HG02763 (cell line): ENCODE results near the gene NKAIN2.
"Not testable (repeated sequence)": the region's sequence is repeated elsewhere in the genome, so short reads cannot be mapped to it uniquely, and the experiment has no call there.

Experiments
- ATAC-seq: cut with Tn5 transposase; IDR thresholded peaks from one replicate; pipeline ENCODE4 v1.9.1; 2021; ENCODE audit warnings: mild to moderate bottlenecking, moderate library complexity; ENCODE audit not compliant: unreplicated experiment

The NKAIN2 gene

GRCh38 chr6:123956492-123957139, 153.0 kb downstream of the NKAIN2 start:
- no peak for ATAC-seq

DNA sequence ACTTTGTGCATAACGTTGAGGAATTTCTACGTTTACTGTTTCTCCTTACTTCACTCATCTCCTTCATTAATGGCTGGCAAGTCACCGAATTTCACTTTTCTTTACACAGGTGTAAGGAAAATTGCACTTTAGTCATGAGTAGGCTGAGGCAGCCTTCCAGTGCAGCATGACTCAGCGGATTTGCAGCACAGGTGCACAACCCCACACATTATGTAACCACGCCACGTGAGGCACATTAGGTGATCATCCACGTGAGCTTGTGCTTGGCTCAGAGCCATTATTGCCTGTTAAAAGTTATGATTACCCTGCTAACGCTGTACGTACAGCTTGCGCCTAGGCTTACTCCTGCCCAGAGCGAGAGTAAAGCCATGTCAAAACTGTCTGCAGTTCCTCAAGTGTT, 158.8 kb downstream of the NKAIN2 start:
- ATAC-seq, result no peak

- no peak for ATAC-seq
These were observed 162.2 kb downstream of the NKAIN2 start for GRCh38 chr6:123965894-123966293.

- no peak for ATAC-seq
These were observed 163.0 kb downstream of the NKAIN2 start for GRCh38 chr6:123966618-123967017.

GRCh38 chr6:123967905-123968304, 164.2 kb downstream of the NKAIN2 start:
- ATAC-seq, result no peak

DNA sequence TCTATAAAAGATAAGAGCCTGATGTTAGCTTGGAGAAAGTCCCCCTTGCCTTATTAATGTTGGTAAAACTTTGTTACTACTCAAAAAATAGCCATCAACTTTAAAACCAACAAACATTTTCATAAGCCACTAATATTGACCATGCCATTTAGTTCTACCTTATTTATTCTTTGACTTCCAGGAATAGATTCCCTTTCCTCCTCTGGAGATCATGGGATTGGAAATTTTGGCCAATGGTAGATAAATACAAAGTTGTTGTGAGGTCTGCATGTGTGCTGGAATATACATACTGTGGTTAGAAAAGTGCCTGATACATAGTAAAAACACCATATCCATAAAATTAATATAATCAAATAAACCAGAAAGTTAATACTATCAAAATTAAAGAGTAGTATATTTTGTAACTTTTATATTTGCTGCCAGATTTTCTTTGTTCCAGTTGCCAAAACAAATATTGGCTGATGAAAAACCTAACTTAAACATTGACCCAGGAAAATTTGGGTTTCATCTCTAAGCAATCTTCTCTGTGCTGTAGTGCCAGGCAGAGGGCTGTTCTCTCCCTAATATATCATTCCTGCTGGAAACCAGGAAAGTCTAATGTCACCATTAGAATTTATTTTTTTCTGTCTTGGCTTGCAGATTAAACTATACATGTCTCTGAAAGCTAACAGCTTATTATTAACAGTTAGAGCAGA, 169.1 kb downstream of the NKAIN2 start:
- no peak for ATAC-seq

DNA sequence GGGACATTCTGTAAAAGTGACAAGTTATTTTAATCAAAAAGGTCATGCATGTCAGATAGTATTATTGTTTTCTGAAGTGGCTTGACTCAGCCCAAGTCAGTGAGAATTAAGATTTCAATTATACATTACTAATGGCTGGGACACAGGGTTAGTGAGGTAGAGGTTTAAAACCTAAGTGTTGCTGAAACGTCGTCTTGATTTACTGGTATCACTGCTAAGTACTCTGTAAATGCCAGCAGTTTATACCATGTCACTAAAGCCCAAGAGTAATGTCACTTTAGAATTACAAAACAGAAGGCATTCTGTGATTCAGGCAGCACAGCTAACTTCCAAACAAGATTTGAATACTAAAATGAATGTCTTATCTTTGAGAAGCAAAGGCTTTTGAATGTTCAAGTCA, 176.6 kb downstream of the NKAIN2 start:
- no peak for ATAC-seq

- ATAC-seq, result no peak
These were observed 183.3 kb downstream of the NKAIN2 start for GRCh38 chr6:123986938-123987337.

DNA sequence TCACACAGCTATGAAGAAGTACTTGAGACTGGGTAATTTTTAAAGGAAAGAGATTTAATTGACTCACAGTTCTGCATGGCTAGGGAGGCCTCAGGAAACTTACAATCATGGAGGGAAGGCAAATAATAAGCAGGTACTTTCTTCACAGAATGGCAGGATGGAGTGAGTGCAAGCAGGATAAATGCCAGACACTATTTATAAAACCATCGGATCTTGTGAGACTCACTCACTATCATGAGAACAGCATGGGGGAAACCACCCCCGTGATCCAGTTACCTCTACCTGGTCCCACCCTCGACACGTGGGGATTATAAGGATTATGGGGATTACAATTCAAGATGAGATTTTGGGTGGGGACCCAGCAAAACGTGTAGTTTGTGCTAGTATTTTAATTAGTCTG, 186.3 kb downstream of the NKAIN2 start:
- ATAC-seq, result not testable (repeated sequence)

GRCh38 chr6:123990376-123990775, 186.7 kb downstream of the NKAIN2 start:
- ATAC-seq, result no peak

GRCh38 chr6:123994168-123994567, 190.5 kb downstream of the NKAIN2 start:
- no peak for ATAC-seq

- no peak for ATAC-seq
These were observed 191.4 kb downstream of the NKAIN2 start for GRCh38 chr6:123994891-123995635.

GRCh38 chr6:123997223-123997622, 193.6 kb downstream of the NKAIN2 start:
- ATAC-seq, result no peak

GRCh38 chr6:124002377-124003081, 198.9 kb downstream of the NKAIN2 start:
- no peak for ATAC-seq

DNA sequence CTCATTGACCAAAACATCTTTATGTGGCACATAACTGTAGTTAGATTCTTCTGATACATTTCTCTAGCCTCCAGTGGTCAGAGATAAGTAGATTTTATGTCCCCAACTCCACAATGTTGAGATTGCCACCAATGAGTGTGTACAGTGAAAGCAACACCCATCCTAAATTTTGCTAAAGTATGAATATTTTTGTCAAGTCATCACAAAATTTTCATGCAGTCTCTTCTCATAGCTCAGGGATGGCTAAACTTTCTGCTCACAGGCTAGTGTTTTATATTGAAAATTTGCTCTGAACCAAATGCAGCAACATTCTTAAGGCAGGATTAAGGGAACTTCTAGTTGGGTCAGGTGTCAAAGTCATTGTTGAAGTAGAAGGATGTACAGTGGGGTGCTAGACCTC, 203.6 kb downstream of the NKAIN2 start:
- ATAC-seq, result no peak

DNA sequence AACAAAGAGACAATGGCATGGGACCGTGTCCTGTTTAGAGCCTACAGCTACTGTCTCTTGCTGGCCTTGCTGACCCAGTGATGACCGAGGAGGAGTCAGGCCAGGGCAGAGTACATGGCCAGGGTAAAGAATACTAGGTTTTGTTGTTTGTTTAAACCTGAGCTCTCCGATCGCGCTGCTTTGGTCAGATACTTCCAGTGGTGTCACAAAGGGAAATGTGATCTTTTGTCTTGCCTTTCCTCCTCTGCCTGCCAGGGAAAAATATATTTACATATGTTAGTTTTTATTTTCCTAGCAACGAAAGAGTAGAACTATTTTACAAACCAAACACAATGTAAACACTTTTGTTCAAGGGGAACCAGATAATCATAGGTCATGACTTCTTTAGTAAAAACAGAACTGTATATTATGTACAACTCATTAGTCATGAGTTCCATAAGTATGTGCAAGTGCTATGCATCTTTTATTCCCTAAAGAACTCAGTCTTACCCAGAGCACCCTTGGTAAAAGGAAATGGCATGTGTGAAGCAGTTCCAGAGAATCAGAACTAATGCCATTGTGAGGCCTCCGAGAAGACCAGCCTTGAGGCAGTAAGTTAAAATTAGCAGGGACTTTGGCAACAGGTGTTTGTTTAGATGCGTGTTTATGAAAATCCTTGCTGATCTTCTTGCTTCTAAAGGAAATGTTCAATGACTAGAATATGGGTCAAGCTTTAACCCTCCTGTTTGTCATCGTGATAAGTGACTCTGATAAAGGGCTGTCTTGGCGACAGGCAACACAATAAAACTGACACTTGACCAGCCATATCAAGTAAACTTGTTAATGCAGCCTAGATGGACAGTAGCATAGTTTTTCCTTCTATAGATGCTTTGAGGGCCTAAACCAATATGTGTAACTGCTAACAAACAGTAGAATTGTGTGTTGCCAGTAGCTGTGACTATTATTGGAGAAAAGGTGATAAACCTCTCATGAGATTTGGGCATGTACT, 204.6 kb downstream of the NKAIN2 start:
- ATAC-seq, result no peak

DNA sequence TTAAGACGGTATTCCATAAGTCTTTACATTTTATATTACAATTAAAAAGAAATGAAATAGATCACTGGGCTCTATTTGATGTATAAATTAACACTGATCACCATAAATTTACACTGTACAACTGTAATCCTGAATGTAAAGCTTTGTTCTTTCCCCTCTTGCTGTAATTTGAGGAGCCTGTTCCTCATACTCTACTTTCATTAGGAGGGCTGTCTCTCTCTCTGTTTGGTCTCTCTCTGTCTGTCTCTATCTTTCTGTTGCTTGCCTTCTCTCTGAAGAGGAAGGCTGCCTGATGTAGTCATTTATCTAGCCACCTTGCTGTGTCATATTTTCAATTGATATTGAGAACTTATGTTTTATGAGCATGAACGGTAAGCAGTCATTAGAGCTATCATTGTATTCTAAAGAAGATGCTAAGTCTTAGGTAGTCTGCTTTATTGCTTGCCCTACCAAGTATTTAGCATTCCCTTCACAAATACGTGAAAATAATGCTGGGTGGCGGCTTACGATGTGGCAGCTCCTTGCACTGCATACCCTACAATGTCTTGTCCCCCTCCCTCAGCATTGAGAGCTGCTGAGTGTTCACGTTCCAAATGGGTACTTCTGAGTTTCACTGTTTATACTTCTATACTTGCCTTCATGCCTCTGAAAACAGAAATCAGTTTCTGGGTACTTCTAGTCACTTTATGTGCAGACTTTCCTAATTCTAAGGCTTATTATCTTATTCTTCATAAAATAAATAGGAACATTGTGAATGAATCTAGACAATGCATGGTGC, 205.5 kb downstream of the NKAIN2 start:
- ATAC-seq, result no peak

DNA sequence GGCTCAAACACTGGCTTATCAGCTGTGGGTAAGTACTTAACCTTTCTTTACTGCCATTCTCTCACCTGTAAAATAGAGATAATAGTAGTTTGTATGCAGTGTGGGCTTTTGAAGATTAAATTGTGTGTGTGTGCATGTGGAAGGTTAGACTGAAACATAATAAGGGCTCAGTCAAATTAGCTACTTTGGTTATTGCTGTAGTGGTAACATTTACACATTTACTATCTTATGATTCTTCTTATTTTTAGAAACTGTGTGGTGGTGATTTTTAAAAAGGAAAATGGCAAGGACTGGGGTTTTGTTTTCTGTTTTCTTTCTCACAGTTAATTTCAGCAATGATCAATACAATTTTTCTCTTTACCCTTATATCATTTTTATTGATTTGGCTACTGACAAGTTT, 206.9 kb downstream of the NKAIN2 start:
- ATAC-seq, result no peak

DNA sequence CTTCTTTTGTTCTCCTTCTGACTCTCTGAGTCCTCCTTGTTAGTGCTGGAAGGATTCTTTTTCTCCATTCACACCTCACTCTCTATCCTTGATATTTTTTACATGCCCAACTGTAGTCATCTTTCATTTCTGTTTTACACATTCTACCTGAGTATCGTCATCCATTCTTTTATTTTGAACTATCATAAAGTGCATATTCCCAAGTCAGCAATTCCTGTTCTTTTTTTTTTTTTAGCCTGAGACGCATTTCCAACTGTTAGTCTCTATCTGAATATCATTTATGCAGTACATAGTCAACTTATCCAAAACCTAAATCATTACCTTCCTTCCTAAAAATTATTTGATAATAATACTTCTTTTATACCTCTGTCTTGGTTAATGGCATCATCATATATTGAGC, 207.5 kb downstream of the NKAIN2 start:
- ATAC-seq, result no peak
